NK-92 (cell line): ENCODE results near the gene DNER.
"Not testable (repeated sequence)": the region's sequence is repeated elsewhere in the genome, so short reads cannot be mapped to it uniquely, and the experiment has no call there.

Experiments used
- DNase-seq: peaks from one replicate; lab custom pipeline; 2025; ENCODE audit not compliant: unreplicated experiment; lab: John Stamatoyannopoulos, UW

The DNER gene

DNA sequence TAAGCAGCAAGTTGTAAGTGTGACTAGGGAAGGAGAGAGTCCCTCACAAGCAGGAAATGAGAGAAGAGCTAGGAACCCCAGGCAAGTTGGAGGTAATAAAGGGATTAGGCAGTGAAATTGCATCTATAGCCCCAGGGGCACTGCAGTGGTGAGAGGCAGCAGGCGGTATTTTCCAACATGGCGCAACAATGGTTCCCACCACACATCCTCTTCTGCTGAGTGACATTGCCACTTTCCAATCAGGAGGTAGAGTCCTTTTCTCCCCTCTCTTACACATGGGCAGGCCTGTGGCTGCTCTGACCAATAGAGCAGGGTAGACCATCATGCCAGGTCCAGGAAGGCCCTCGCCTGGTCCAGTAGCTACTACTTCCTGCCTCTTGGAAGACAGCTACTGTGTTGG is 86.6 kb downstream of the DNER start:
- DNase-seq, result no peak

DNA sequence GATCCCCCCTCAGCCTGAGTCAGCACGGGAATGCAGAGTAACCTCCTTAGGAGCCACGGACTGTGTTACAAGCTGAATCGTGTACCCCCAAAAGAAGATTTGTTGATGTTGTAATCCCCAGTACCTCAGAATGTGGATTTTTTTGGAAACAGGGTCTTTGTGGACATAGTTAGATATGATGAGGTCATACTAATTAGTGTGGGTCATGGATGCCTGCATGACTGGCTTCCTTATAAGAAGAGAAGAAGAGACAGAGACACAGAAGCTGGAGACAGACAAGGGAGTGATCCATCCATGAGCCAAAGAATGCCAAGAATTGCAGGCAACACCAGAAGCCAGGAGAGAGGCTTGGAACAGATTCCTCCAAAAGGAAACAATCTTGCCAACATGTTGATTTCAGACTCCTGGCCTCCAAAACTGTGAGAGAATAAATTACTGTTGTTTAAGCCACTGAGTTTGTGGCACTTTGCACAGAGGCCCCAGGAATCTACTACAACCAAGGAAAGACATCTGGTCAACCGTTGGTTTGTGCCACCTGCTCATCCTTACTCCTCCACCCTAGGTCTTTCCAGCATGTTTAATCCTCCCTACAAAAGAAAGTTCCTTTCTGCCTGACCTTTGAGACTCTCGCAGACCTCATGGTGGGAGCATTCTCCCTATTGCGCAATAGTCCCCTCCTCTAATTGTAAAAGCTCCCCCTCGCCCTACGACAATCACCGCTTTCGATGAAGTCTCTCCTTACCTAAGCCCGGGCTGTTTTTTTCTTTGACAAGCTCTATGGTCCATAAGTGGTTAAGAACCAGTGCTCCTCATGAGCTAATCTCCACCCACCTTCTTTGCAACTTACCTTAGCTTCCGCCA is 91.6 kb downstream of the DNER start:
- DNase-seq, result no peak

DNA sequence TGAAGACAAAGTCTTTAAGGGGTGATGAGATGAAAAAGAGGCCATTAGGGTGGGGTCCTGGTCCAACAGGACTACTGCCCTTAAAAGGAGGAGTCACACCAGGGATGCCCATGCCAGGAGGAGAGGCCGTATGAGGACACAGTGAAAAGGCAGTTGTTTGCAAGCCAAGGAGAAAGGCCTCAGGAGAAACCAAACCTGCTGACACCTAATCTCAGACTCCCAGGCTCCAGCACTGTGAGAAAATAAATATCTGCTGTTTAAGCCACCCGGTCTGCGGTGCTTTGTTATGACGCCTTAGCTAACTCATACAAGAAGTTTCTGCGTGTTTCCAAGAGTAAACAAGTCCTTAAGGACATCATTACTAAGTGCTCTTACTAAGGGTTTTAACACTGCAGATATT is 93.6 kb downstream of the DNER start:
- DNase-seq, result no peak

DNA sequence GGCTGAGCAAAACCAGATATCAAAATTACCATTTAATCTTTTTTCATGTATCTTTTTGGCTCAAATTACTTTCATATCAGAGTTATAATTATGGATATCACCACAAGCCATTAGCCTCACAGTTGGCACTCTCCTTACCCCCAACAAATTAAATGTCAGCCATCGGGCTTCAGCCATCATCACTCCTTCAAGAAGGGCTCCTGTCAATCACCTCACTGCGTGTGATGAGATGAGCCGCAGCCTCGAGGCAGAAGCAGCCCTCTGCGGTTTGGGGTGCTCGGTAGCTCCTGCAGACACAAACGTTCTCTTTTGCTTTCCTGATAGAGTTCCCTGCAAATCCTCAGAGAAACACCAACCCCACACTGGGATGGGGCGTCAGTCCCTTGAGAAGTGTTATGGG is 94.1 kb downstream of the DNER start:
- no peak for DNase-seq

DNA sequence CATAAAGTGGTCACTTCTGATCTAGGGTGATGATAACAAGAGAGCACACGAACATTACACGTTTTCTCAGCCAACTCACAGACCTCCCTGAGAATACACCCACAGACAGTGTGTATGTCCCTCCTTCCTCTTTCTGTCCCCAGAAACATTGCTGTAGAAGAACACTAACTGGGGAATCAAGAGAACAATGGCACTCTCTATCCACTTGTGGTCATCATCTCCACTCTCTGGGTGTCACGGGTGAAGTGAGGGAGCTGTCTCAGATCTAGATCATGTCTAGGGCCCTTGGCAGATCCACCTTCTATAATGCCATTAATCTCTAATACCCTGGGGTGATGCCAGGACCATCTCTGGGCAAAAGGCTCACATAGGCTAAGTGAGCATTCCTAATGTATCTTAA is 97.9 kb downstream of the DNER start:
- DNase-seq, result no peak

DNA sequence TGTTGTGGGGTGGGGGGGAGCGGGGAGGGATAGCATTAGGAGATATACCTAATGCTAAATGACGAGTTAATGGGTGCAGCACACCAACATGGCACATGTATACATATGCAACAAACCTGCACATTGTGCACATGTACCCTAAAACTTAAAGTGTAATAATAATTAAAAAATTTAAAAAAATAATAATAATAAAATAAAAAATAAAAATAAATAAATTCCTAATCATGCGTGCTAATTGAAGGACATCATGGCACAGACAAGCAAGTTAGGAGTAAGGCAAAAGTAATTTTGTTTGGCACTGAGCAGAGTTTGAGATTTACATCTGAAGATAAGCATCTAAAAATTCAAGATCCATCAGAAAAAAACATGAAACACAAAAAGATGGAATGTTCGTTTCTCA is 100.3 kb downstream of the DNER start:
- not testable (repeated sequence) for DNase-seq

DNA sequence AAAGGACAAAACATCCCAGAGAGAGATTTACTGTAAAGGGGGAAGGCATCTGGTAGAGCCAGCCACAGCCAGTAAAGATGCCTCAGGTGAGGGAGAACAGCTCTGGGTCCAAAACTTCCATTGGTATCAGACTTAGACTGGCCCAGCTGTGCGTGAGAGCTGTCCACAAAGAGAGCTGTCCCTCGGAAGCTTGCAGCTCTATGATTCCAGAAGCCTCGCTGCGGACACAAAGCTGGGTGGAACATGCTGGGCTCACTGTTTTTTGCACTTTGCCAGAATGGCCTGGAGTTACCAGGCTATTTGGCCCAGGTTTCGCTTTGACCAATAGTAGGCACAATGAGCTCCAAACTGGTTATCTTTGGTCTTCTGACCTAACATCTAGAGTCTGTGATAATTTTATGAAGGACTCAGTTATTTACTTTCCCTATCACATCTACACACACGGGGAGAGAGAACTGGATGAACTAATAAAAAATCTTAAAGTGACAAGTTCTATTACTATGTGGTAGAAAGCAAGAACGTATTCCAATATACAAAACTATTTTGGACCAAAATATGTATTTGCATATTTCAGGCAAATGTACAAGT is 101.9 kb downstream of the DNER start:
- DNase-seq, result no peak

DNA sequence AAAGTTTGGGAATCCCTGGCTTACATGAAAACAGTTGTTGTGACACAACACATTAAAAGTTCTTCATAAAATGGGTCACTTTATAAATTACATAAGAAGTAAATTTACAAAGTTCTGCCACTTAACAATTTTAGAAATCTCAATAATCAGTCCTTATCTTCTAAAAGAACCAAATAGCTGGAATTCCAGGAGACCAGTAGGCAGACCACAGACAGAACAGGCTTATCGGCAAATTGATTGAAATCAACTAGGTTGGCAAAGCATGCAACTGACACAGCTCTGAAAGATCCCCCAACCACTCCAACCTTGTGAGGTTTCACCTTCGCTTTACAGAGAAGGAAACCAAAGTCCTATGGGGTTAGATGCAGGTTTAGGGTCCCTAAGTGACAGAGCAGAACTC is 103.0 kb downstream of the DNER start:
- DNase-seq, result no peak

DNA sequence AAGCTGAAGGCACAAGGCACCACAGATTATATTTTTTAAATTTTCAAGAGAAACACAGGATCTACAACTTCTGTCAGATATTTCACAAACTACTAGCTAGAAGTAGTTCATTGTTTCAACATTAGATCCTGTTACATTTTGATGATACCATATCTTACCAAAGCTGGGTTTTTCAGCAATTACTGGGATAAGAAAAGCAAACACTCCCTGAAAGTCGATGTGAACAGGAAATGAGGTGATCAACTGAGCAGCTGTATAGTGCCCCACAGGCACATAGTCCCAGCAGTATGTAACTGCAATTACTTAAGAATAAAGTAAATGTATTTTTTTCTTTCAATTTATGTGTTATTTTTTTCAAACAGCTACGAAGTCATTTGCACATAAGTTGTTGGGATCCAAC is 103.5 kb downstream of the DNER start:
- DNase-seq, result no peak

DNA sequence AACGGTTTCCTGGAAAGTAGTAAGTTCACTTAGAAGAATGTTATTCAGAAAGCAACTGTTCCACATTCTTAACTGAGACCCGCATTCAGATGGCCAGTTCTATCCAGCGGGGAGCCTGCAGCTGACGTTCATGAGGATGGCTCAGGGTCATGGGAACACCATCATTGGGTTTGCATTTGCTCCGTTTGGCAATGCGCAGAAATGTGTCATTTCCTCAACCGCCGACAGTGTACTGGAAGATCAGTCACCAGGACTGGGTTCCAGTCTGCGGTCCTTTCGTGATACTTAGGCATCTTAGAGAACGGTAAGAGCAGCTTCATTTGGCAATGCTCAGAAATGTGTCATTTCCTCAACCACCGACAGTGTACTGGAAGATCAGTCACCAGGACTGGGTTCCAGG is 104.0 kb downstream of the DNER start:
- DNase-seq, result no peak

DNA sequence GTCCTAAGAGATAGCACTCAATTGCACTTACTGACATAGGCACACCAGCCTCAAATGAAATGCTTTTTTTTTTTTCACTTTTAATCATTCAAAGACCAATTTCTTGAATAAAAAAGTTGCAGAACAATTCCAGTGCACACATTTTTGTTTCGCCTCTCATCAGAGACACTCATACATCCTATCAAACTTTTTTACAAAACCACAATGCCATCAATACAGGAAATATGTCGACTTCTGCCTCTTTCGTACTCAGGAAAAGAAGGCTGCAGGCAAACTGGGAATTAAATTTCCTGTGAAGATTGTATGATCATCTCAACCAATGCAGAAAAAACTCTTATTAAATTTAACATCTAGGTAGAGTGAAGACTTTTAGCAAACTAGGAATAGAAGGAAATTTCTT is 112.4 kb downstream of the DNER start:
- no peak for DNase-seq

DNA sequence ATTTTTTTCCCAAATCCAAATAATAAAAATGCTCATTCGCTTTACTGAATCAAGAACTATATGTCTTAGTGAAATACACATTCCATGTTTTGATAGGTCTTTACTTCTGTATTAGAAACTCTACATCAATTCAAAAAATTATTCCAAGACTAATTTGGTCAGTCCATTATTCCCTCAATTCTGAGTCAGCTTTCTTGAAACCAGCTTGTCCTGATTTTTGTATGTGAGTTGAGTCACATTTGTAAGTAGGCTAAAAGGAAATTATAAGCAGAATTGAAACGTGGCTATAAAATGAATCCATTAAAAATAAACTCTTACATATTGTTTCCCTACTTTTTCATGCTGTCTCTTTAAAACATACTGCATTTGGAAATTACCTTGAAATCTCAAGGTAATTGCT is 113.0 kb downstream of the DNER start:
- no peak for DNase-seq

DNA sequence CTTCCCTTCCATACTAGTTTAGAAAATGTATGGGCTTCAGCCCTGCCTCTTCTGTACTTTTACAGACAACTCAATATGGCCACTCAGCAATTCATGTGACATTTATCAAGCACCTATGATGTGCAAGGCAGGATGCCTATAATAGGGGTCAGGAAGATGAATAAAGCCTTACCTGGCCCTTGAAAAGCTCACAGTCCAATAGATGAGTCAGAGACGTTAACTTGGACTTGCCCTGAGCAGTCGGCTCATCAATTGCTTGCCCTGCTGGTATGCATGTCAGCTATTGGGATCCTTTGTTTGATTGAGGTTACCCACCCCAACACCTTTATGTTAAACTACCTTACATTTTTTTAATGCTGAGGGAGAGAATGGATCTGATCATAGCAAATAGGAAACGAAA is 116.1 kb downstream of the DNER start:
- DNase-seq, result no peak

DNA sequence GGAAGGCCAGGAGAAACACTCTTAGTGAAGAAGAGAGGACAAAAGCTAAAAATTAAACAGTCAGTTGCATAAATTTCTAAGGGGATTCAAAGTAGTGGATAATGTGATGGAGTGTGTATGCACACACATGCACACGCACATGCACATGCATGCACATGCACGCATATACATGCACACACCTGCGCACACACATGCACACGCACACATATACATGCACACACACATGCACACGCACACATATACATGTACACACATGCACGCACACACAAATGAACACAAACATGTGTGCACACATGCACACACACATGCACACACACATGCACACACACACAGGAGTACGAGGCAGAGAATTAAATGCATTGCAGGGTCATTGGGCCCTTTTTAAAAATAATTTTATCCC is 117.6 kb downstream of the DNER start:
- DNase-seq, result no peak

DNA sequence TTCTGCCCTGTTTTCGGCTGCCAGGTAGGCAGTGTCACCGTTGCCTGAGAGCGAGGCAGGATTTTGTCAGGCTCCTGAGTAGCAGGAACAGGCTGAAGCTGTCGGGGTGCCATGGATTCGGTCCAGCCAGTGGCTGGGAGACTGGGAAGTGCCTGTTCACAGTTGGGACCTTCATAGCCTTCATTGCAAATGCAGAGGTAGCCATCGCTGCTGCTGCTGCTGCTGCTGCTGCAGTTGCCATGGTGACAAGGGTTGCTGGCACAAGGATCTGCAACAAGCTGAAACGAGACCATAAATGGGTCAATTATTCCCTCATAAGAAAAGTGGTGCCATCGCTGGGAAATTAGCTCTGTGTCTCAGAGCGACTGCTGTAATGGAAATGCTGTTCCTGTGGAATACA is 122.7 kb downstream of the DNER start:
- DNase-seq, result no peak

DNA sequence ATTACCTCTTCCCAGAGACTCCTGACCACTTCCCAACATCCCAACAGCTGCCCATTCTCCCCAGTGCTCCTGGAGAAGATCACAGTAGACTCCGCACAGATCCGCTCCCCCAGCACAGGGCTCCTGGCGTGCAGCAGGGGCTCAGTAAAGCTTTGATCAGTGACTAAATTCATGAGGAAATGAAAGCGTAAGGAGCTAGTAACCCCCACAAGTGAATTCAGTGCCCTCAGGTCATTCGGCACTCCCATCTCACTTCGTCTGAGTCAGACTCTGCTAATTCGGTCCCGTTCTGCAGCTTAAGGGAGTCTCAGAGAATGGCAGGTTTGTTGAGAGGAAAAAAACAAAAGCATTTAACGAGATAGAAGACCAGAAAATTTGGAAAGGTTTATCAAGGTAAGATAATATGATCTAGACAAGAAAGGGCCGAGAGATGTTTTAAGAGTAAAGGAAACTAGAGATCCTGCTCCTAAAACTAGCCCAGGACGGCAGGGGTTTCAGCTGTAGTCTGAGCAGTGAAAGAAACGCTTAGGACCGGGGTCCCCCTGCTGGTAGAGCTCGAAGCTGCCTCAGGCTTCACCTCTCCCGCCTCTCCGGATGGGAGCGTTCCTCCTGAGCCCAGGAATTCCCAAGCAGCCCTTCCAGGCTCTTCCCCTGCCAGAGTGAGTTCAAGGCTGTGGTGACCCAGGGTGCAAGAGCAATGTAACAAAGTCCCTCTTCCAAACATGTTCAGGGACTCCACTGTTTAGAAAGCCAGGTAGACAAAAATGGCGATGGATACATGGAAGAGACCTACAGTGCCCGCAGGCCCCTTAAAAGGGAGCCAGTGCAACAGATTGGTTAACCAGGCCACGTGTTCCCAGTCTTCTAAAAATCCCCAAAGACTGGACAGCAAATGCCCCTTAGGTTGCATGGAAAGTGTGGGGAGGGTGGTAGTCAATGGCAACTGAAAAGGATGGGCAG is 127.3 kb downstream of the DNER start:
- no peak for DNase-seq

DNA sequence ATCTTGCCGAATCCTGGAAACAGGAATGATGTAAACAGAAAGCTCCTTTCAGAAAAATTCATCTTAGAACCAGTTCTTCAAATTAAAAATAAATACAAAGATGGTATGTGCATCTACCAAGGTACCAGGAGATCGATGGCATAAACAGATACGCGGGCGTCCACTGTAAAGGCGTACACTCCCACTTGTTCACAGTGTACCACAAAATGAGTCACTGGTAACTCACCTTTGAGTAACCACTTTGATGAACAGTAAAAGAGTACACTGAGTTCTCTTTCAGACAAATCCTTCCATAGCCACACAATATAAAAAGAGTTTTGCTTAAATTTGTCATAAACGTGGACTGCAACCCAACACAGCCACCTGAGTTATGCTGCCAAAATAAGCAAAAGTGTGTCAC is 128.3 kb downstream of the DNER start:
- no peak for DNase-seq

DNA sequence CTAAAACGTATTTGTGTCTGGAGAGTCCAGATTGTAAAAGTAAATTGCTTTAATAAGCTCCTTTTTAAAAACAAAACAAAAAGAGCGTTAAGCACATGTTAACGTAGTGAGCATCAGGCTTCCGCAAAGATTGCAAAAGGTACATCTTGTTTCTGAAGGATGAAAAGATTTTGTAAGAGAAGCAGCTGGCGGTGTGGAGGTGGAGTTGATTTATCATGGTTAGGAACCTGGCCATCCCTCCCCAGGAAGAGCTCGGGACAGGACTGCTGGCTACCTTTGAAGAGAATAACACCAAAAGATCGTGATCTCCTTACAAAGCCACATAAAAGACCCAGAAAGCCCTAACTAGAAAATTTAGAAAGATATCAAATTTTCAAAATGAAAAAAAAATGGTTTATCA is 132.2 kb downstream of the DNER start:
- DNase-seq, result no peak

DNA sequence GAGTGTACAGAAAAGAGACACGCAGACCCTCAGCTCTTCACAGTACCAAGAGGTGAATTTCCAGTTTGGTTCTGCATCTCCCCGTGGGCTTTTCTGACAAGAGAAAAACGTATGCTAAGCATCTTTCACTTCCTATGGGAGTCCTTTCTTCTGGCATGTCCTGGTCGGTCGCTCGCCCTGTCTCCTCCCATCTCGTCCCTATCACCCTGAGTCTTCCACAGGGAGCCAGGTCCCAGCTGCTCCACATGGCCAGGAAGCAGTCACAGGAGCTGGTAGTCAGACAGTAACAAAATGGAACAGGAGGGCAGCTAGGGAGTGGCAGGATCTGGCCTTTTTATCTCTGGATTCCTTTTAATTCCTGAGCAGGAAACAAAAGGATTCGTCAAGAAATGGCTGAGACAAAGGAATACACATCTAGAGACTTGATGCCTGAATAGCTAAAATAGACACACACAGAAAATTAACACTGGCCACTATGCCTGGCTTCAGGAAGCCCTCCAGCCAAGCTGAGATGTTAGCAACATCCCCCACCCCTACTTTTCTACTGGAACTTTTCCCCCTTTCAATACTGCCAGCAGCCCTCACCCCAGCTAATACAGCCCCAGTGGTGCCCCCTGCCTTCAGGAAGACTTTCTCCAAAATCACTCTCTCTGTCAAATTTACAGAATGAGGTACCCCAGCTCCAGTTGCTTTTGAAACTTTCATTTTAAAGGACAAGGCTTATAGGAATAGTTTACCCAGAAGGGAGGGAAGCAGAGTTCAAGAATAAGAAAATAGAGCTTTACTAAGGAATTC is 136.1 kb downstream of the DNER start:
- no peak for DNase-seq

DNA sequence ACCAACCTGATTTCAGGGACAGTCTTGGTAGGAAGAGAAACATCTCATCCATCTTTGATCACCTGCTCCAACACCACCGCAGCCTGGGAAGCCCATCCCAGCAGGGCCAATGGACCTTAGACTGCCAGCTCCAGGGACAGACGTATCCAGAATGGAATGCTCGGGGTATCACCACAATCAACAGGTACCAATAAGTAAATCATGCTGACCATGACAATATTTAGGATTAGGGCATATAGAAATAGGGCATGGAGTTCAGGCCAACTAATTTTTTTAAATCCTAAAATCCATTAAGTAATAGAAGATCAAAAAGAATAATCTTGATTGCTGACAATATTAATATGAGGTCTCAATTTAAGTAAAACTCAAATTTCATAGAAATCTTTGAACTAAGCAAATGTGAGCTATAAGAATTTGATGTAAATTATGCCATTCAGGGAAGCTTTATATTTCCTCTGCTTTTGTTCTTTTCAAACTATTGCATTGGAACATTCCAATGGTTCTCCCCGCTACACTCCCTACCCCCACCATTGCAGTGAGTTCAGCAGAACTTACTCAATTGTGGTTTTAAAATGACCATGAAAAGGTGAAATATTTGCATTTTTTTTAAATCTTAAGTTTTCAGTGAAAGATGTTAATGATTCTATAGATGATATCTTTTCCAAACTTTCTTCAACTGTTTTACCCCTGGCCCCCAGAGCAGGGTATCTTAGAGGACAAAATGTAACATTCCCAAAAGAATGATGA is 138.6 kb downstream of the DNER start:
- DNase-seq, result no peak
